HG03064 (cell line): ENCODE data around the gene SP5.
"Not testable (repeated sequence)": the region's sequence is repeated elsewhere in the genome, so short reads cannot be mapped to it uniquely, and the experiment has no call there.

Experiments used
- ATAC-seq: cut with Tn5 transposase; IDR thresholded peaks from one replicate; pipeline ENCODE4 v1.9.1; 2021; ENCODE audit warnings: low read depth; ENCODE audit not compliant: unreplicated experiment

SP5 gene

GRCh38 chr2:170710609-170710979, 4.5 kb upstream of the SP5 start:
- ATAC-seq = no peak

GRCh38 chr2:170711196-170711773, 3.9 kb upstream of the SP5 start:
- ATAC-seq = no peak

GRCh38 chr2:170711774-170712652, 3.1 kb upstream of the SP5 start:
- ATAC-seq = no peak

- ATAC-seq = no peak
Measured at GRCh38 chr2:170712653-170713542, 2.2 kb upstream of the SP5 start.

GRCh38 chr2:170713543-170714380, 1.4 kb upstream of the SP5 start:
- no peak for ATAC-seq

GRCh38 chr2:170714381-170715061, 616 bp upstream of the SP5 start:
- no peak for ATAC-seq

- no peak for ATAC-seq
Measured at GRCh38 chr2:170715932-170716777, 1.0 kb downstream of the SP5 start.

GRCh38 chr2:170716851-170717598, 1.9 kb downstream of the SP5 start:
- no peak for ATAC-seq

GRCh38 chr2:170717599-170717963, 2.4 kb downstream of the SP5 start:
- no peak for ATAC-seq

- ATAC-seq = no peak
Measured at GRCh38 chr2:170717991-170718589, 3.0 kb downstream of the SP5 start.

GRCh38 chr2:170719810-170720209, 4.7 kb downstream of the SP5 start:
- ATAC-seq = no peak

GRCh38 chr2:170721678-170722077, 6.5 kb downstream of the SP5 start:
- no peak for ATAC-seq

- no peak for ATAC-seq
Measured at GRCh38 chr2:170722301-170722700, 7.2 kb downstream of the SP5 start.

- no peak for ATAC-seq
Measured at GRCh38 chr2:170723446-170723958, 8.4 kb downstream of the SP5 start.

GRCh38 chr2:170733798-170734600, 18.9 kb downstream of the SP5 start:
- no peak for ATAC-seq

- not testable (repeated sequence) for ATAC-seq
Measured at GRCh38 chr2:170734601-170735000, 19.5 kb downstream of the SP5 start.

GRCh38 chr2:170736628-170737027, 21.5 kb downstream of the SP5 start:
- ATAC-seq = no peak
